ENCODE data around the gene BTLA. TPM values are rescaled to one million over a fixed set of nuclear protein-coding genes. Genes with fewer than 3 reads are reported as not detected.
"Not testable (repeated sequence)": the region's sequence is repeated elsewhere in the genome, so short reads cannot be mapped to it uniquely, and the experiment has no call there.

BTLA gene
- total and polyA plus RNA-seq, 11 donors = 0.20 to 0.80 (median 0.29) TPM; not detected in 8

GRCh38 chr3:112425858-112426750, 73.2 kb downstream of the BTLA start:
- TF ChIP-seq CTCF (IDR thresholded peaks at IDR 0.05) (no peak), POLR2A (IDR thresholded peaks at IDR 0.05) (no peak)
- no peak for ATAC-seq
- Histone ChIP-seq H3K9me3 (no peaks in the 10 kb centered on the region), H3K36me3 (no peaks in the 10 kb centered on the region), H3K4me1 (no peaks in the 10 kb centered on the region), H3K4me3 (no peak overlapping the region), H3K27me3 (no peaks in the 10 kb centered on the region), H3K27ac (no peak overlapping the region)
- no peak for DNase-seq
- intact Hi-C loops (cut with DNase I) = no loop called here
- 93 to 95% (median 94%) methylated on average over 2 of the region's 2 CpGs for WGBS, 4 donors

GRCh38 chr3:112425382-112425781, 73.9 kb downstream of the BTLA start:
- ATAC-seq (no peak), DNase-seq (no peak)
- intact Hi-C loops (cut with DNase I) = no loop called here
- no peaks in the 10 kb centered on the region for H3K27me3 ChIP-seq
- no peaks in the 10 kb centered on the region for H3K9me3 ChIP-seq
- H3K4me3 ChIP-seq = no peak overlapping the region
- no peaks in the 10 kb centered on the region for H3K36me3 ChIP-seq
- H3K4me1 ChIP-seq = no peaks in the 10 kb centered on the region
- TF ChIP-seq CTCF (IDR thresholded peaks at IDR 0.05) (no peak), POLR2A (IDR thresholded peaks at IDR 0.05) (no peak)
- WGBS, 4 donors = 96 to 99% (median 97%) methylated on average over 2 of the region's 2 CpGs
- no peak overlapping the region for H3K27ac ChIP-seq

- intact Hi-C loops (cut with DNase I) = no loop called here
- 76 to 83% (median 80%) methylated on average over 1 of the region's 1 CpG for WGBS, 4 donors
- H3K27ac ChIP-seq = no peak overlapping the region
These were observed 74.9 kb downstream of the BTLA start for GRCh38 chr3:112424394-112424793.

GRCh38 chr3:112422921-112423320, 76.4 kb downstream of the BTLA start:
- H3K27me3 ChIP-seq; ATAC-seq; H3K4me3 ChIP-seq; H3K4me1 ChIP-seq; H3K27ac ChIP-seq; H3K36me3 ChIP-seq; intact Hi-C loops (cut with DNase I); DNase-seq; H3K9me3 ChIP-seq: not testable (repeated sequence)
- 75 to 85% (median 80%) methylated on average over 3 to 7 of the region's 7 CpGs for WGBS, 4 donors

More at GRCh38 chr3:112424394-112424793, 74.9 kb downstream of the BTLA start:
- DNase-seq = no peak
- no peak for ATAC-seq
- Histone ChIP-seq H3K4me3 (no peak overlapping the region), H3K36me3 (no peaks in the 10 kb centered on the region), H3K4me1 (no peaks in the 10 kb centered on the region), H3K27me3 (no peaks in the 10 kb centered on the region), H3K9me3 (no peaks in the 10 kb centered on the region)
- no peak for TF ChIP-seq POLR2A (IDR thresholded peaks at IDR 0.05)

GRCh38 chr3:112418526-112418925, 80.7 kb downstream of the BTLA start:
- H3K4me3 ChIP-seq; ATAC-seq; H3K27me3 ChIP-seq; H3K27ac ChIP-seq; DNase-seq; H3K36me3 ChIP-seq; intact Hi-C loops (cut with DNase I); H3K4me1 ChIP-seq; H3K9me3 ChIP-seq: not testable (repeated sequence)
- 76 to 90% (median 82%) methylated on average over 4 to 5 of the region's 5 CpGs for WGBS, 4 donors
